Endometrial microvascular endothelial cells (primary cell): Measurements from ENCODE around the gene MYO1A. TPM values are rescaled to one million over a fixed set of nuclear protein-coding genes. Genes with fewer than 3 reads are reported as not detected.

ENCODE experiments used
- in situ Hi-C: cut with HindIII; loops from 2 replicates; pipeline ENCODE4 v1.10.0; 2017; ENCODE audit warnings: low sequenced_read_pairs, low pct_unique_long_range_greater_than_20kb; ENCODE audit errors: inconsistent ontology term
- total RNA-seq: library from RNA; depleted of rRNA; stranded (reverse); fragments of >200 nt; gene quantifications from one replicate; pipeline ENCODE4 v1.2.3, GENCODE V29; 2015; ENCODE audit errors: inconsistent ontology term

The MYO1A gene
- not detected for total RNA-seq

DNA sequence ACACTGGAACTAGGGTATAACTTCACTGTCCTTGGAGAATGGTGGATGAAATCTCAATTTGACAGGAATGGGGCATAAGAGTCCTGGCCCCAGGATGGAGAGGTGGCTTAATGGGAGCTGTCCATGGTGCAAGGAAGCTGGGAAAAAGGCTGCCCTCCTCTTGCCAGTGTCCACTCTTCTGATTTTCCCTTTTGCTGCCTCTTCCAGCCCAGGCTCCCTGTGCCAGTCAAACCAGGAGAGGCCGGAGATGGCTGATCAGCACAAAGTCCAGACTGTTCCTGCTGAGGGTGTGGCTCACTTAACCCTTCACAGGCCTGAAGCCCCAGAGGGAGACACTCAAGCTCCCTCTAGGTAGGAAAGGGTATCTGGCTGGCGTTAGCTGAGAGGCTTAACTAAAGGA, at the start of gene MYO1A:
Gene MYO1A, minus strand, starts transcription at position 240 of the 400 bp plus-strand sequence. CDS start 1,806 bp downstream, outside the sequence.
- in situ Hi-C loops: no loop called here

DNA sequence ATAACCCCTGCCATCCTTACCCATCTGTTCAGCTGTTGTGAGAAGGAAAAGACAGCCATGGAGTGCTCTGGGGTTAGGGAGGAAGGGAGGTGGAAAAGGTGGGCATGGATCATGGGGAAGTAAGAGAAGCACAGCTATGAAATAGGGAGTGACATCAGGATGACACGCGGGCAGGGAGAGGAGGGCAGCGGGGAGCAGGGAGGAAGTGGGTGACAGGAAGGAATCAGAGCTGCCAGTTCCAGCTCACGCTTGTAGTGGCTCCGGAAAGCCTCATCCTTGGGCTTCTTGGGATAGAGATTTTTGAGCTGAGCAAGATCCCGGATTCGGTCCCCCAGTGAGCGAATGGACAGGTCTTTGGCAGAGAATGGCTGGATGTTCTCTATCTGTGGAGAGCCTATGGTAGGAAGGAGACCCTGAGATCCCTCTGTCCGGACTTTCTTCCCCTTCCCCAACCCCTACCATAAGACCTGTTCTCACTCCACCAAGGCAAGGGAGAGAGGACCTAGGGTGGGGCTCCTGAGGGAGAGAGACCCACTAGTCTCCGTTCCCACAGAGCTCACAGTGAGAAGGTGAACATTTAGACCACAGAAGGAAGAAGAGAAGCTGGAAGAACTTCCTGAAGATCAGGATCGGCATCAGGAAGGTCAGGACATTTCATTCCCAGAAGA, 49.3 kb upstream of the MYO1A start:
- in situ Hi-C loops: no loop called here

DNA sequence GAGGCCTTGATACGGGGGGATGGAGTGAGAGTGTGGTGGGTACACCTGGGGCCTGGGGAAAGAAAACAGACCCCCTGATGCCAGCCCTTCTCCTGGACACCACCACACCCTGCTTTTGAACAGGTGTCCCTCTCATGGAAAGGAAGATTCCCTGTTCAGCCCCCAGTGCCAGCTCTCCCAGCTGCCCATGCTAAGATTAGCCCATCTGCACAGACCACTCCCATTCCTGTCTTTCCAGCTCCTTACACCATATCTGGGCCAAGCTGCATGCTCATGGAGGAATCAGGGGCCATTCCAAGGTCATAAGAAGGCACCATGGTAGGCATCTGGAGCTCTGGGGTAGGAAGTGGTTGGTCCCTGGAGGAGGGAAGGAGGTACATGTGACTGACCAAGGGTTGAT, 48.6 kb upstream of the MYO1A start:
- in situ Hi-C loops: no loop called here

DNA sequence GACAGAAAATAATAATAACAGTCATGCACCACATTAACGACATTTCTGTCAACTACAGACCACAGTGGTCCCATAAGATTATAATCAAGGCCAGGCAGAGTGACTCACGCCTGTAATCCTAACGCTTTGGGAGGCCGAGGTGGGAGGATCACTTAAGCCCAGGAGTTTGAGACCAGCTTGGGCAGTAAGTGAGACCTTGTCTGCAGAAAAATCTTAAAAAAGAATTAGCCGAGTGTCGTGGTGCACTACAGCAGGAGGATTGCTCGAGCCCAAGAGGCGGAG, 47.6 kb upstream of the MYO1A start:
- in situ Hi-C loops: no loop called here

DNA sequence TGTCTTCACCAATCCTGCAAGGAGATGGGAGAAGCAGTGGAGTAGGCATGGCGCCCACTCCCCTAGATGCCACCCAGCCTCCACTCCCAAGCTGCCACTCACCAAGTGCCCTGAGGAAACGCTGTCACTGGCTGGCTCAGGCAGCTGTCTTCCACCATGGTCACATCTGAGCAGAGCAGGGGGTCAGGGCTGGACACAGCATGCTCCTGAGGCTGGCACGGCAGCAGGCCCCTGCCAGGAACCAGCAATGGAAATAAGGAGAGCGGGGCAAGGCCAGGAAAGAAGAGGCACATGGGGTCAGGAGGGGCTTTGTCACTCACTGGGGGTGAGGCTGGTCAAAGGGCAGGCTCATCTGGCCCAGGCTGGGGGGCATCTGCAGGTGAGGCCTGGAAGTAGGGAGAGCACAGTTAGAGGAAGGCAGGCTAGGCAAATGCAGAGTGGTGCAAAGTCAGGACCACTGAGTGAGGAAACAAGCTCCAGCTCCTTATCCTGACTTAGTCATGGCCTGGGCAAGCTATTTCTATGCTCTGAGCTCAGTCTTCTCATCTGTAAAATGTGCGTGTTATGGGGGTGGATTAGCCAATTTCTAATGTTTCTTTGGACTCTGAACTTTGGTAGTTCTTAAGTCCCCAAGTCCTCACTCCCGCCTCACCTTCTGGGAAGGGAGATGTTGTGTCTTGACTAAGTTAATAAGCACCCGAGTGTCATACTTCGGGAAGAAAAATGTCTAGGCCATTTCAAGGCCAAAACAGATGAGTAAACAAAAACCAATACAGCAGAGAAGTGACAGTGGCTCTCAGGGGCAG, 47.0 kb upstream of the MYO1A start:
- in situ Hi-C loops: no loop called here

DNA sequence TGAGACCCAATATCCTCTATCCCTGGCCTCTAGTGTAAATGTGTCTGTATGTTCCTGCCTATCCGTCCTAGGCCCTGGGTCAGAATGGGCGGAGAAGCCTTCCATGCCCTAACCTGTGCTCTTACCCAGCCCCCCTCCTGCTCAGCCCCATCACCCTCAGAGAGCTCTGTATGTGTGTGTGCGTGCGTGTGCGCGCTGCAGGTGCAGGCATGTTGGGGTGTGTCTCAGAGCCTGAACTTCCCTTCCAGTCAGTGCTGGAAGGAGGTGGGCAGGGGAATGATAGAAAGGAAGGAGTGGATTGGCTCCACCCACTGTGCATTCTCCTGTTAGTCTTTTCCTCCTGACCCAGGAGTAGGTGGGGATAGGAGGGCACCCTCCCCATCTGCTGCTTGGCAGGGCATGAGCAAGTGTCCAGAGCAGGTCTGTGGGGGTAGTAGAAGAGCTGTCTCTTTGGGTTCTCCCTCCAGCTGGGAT, 46.2 kb upstream of the MYO1A start:
- in situ Hi-C loops: no loop called here

DNA sequence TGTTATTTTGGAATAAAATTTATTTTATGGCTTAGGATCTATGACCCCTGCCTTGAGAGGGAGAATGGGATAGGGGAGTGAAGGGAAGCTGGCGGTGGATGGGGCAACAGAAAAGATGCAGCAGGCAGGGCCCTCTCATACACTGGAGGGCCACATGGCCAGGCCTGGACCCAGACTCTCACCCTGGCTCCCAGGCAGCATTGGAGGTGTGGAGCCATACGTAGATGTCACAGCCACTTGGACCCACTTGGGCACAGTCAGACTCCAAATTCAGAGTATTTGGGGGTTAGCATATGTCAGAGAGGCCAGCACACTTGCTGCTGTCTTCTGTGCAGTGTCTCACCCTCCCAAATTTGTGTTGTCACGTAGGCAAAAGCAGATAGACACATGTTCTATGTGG, 45.5 kb upstream of the MYO1A start:
- in situ Hi-C loops: no loop called here

DNA sequence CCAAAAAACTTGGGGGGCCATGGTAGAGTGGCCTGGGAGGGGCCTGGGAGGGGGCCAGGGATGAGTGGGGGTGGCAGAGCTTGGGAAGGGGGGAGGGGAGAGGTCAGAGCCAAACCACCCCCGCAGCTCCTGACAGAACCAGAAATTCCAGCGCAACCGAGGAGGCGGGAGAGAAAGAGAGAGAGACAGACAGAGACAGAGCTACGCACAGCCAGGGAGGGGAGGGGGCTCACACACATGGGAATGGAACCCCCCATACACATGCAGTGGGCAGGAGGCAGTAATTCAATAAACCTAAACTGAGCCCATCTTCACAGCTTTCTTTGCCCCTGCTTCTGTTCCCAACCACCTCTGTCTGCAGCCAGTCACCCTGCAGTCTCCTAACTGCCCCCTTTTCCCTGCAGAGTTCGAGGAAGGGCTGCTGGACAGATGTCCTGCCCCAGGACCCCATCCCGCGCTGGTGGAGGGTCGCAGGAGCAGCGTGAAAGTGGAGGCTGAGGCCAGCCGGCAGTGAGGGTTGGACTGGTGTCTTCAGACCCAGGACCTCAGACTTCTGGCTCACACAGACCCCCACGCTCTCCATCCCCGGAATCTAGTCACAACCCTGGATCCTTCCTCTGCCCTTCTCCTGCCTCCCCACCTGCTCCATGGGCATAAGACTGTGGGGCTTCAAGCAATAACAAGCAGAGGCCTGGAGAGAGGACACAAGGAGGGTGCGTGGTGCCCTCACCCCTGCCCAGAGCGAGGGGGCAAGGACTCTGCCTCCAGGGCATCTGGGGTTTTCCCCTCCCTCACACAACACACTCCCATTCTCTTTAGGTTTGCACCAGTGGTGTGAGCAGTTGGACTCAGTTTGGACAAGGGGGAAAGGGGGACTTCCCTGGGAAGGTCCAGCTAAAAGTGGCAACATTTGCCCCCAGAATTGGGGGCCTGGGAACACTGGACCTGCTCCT, 44.6 kb upstream of the MYO1A start:
- in situ Hi-C loops: no loop called here

DNA sequence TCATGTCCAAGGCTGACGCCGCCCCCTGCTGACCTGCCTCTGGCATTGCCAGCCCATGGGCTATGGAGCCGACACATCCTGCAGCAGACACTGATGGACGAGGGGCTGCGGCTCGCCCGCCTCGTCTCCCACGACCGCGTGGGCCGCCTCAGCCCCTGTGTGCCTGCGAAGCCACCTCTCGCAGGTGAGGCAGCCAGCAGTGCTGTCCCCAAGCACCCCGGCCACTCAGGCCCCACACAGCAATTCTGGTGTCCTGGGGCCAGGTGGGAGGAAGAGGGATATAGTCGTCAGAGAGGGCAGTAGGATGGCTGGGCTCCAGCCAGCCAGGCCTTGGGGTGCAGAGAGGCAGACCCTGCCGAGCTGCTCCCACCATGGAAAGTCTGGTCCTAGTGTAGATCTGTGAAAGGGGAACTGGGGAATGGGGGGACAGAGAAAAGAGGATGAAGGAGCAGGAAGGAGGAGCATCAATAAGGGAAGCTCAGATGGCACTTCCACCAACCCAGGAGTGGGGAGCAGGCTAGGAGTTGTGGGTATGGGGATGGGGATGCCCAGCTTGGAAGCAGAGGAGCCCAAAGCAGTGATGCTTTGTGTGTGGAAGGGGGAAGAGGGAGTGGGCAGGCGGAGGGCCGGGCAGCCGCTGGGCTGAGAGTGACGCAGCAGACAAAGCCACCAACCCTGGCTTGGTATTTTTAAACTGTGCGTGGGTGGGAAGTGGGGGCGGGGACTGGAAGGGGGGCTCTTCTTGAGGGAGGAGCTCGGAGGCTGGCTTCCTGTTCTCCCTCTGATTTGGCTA, 43.7 kb upstream of the MYO1A start:
- in situ Hi-C loops: no loop called here

DNA sequence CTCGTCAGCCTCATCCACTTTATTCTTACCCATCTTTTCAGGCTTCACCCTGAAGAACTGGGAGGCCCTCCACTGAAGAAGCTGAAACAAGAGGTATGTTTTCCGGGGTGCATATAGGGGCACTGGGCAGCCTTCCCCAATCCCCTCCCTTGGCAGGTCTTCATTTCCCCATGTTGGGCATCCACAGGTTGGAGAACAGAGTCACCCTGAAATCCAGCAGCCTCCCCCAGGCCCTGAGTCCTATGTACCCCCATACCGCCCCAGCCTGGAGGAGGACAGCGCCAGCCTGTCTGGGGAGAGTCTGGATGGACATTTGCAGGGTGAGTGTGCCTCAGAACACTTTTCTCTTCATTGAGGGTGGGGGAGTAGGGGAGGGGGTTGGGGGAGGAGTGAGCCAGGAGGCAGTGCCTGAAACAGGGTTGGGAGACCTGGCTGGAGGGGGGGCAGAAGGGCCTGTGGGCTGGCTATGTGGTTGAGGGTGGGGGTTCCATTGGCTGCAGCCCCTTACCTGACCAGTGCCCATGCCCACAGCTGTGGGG, 43.0 kb upstream of the MYO1A start:
- in situ Hi-C loops: no loop called here

DNA sequence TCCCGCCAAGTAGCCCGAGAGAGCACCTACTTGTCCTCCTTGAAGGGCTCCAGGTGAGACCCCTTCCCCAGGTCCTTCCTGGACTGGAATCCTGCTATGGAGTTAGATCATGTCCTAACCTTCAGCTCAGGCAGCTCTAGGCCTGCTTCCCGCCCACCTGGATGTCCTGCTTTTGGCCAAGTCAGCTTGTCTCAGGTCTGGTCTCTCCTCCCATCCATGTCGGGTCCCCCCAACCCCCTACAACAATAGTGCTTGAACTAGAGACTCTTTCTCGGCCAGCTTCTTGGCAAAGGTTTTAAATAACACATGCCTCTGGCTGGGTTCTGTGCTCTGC, 42.6 kb upstream of the MYO1A start:
- in situ Hi-C loops: no loop called here

DNA sequence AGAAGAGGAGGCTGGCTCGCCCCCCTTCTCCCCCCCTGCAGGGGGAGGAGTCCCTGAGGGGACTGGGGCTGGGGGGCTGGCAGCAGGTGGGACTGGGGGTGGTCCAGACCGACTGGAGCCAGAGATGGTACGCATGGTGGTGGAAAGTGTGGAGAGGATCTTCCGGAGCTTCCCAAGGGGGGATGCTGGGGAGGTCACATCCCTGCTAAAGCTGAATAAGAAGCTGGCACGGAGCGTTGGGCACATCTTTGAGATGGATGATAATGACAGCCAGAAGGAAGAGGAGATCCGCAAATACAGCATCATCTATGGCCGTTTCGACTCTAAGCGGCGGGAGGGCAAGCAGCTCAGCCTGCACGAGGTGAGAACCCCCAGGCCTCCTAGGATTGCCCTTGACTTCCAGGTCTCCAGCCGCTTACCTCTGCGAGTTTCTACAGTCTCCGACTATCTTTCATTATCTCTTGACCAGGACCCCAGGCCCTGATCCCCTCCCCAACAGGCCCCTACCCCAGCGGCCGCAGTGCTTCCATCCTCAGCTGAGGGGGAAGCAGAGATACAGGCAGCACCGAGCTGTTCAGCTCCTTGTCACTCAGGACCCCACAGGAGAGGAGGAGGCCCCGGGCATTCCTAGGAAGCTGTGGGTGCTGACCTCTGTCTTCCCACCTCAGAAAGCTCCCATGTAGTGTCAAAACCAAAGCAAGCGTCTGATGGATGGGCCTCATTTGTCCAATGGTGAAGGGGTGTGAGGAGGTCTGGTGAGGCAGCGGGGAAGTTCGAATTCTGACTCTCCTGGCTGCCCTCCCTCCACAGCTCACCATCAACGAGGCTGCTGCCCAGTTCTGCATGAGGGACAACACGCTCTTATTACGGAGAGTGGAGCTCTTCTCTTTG, 42.0 kb upstream of the MYO1A start:
- in situ Hi-C loops: no loop called here

DNA sequence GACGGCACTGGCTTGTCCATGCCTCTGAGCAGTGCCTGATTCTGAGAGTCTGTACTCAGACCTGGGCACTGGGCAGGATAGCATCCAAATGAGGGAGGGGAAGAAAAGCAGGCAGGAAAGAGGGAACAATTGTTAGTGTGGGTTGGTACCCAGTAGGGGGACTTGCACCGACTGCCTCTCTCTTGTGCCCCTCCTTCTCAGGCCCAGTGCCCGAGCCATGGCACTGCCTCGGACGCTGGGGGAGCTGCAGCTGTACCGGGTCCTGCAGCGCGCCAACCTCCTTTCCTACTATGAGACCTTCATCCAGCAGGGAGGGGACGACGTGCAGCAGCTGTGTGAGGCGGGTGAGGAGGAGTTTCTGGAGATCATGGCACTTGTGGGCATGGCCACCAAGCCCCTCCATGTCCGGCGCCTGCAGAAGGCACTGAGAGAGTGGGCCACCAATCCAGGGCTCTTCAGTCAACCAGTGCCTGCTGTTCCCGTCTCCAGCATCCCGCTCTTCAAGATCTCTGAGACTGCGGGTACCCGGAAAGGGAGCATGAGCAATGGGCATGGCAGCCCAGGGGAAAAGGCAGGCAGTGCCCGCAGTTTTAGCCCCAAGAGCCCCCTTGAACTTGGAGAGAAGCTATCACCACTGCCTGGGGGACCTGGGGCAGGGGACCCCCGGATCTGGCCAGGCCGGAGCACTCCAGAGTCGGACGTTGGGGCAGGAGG, 41.2 kb upstream of the MYO1A start:
- in situ Hi-C loops: no loop called here

DNA sequence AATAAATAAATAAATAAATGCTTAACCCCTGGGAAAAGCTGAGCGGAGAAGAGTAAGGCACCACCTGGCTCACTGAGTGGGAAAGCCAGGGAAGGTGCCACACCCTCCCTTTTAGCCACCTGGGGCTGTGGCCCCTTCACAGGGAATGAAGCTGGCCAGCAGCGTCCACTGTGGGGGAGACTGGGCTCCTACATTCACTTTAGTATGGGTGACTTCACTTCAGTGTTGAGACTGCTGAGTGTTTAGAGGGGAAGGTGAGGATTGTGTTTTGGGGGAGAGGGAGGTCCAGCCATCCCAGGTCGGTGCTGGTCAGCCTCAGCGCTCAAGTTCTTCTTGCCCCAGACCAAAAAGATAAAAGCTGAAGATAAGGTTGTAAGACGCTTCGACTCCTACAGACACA, 40.6 kb upstream of the MYO1A start:
- in situ Hi-C loops: no loop called here

DNA sequence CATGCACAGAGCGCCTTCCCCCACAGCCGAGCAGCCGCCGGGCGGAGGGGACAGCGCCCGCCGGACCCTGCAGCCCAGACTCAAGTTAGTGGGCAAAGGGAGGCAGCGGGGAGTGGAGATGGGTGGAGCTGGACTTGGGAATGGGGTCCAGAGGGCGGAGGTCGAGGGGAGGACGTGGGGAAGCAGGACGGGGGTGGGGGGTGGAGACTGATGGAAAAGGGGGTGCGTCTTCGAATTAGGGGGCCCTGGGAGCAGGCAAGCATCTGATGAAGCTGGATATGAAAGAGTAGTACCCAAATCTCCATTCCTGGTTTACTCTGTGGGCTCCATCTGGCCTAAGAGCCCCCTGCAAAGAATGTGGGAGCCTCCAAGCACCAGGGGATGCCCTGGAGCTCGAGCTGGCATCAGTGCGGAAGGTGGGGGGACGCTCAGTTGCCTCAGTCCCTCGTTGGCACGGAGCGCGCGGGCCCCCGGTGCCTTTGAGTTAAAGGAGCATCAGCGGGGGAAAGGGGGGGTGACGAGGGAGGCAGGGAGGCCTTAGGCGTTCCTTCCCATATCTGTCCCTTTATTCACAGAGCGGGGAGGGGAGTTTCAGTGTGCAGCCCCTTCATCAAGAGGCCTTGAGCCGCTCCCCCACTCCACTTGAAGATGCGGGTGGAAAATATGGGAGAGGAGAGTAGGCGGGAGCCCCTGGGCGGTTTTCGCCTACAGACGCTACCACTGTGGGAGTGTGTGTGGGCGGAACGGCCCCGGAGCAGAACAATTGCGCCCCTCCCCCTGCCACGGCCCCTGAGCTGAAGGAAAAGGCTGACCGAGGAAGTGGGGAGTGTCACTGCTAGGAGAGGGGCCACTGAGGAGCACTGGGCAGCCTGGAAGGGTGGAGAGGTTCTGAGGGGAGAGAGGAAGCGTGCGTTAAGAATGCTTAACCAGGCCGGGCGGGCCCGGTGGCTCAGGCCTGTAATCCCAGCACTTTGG, 39.6 kb upstream of the MYO1A start:
- in situ Hi-C loops: no loop called here
